OCI-M2 (cell line): ENCODE data around the gene TTN.

Source experiments
- DNase-seq: peaks from one replicate; lab custom pipeline; 2025; ENCODE audit not compliant: unreplicated experiment; lab: John Stamatoyannopoulos, UW

Gene TTN

GRCh38 chr2:178819147-178819875 lies 12.1 kb upstream of the TTN start:
- DNase-seq, result no peak

DNA sequence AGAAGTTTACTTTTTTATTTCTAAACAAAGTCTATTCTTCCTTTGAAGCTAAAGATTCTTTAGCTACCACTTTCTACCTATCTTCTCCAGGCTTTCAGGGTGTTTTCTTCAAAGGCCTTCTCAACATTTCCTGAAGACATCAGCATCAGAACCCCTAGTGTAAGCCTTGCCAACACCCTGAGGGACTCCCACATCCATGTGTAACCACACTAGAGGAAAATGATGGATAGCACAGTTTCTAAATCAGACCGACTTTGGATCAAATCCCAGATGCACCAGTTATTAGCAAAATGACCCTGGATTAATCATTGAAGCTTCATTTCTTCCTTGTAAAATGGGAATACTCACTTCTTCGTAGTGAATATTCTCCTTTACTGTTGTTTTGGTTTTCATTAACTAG lies 4.7 kb upstream of the TTN start:
- DNase-seq, result no peak

DNA sequence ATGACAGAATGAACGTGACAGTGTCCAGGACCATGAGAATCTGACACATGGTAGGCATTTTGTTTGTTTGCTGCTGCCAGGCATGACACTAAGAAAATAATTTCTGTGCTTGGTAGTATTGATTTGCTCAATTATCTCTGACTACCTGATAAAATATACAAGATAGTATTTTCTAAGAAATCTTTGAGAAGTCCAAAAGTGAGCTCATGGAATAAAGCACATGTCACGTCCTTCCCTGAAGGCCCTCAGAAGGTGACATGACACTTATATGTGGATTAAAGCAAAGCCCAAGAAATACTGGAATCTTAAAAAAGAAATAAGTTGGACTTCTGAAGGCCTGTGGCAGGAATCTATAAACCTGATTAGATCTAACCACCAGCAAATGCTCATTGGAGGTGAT lies 3.8 kb upstream of the TTN start:
- no peak for DNase-seq

DNA sequence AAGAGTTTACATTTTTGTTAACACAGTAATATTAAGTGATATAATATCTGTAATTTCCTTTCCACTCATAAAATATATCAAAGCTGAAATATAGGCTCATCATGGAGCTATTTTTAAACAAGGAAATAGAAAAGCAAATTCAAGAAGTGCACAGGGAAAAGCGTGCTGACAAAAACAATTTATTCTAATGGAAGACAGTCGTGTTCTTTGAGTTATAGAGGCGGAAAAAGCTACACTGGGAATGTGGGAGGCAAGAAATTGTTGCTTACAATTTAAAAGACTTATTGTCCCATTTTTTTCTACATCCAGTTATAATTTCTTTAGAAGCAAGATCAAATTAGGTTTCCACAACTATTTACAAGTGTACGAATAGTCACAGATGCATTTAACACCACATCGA lies 3.2 kb upstream of the TTN start:
- no peak for DNase-seq

- no peak for DNase-seq
Measured at GRCh38 chr2:178806543-178806942, 680 bp downstream of the TTN start.

GRCh38 chr2:178805457-178805856 lies 1.8 kb downstream of the TTN start:
- no peak for DNase-seq

- DNase-seq, result no peak
Measured at GRCh38 chr2:178804791-178805190, 2.4 kb downstream of the TTN start.

DNA sequence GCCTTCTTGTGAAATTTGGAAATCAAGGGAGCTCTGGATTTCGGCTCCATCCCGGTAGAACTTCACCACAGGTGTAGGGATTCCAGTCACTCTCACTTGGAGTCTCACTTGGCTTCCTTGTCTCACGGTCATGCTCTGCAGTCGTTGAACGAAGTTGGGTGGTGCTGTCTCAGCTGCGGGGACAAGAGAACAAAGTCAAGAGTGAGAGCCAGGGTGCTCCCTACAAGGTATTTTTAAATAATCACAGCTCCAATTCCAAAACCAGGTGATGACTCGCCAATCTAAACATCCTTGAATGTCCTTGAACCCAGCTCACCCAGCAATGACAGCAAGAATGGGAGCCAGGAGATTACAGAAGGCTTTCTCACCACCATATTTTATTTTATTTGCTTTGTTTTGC lies 6.7 kb downstream of the TTN start:
- DNase-seq, result no peak

DNA sequence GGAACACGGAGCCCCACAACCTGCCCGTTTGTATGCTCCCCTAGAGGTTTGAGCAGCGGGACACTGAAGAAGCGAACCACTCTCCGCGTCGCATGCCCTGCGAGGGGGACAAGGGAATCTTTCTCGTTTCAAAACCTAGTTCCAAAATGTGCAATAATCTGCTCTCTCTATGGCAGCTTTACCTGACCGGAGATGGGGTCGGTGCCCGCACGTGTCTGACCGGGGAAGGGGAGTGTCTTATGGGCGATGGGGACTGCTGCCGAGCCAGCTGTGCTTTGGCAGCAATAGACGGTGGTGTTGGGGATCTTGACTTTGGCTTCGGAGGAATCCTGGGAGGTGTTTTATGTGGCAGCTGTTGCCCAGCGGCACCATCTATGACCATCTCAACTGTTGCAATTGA lies 7.9 kb downstream of the TTN start:
- DNase-seq, result no peak

DNA sequence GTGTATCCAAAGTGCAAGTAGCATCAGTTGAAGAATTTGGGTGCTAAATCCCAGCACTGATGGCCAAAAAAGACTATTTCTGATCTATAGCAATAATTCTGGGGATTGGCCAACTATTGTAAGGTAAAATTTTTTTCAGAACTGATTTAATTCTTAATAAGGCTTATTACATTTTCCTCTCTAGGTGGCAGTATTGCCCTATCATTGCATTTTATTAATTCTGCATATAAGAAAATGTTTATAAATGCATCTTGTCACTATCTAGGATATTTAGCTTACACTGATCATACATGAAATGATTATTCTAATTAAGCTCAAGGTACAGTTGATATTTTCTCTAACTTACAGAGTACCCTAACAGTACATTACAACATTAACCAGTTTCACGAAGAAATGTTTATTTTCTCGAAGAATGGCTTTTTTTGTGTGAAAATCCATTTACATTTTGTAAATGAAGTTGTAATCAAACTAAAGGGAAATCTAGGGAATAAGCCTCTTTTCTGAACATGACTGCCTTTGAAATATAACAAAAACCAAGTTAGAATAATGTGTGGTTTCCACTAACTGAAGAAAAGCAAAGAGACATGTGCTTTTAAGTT lies 11.0 kb downstream of the TTN start:
- DNase-seq, result no peak

- no peak for DNase-seq
Measured at GRCh38 chr2:178787934-178788333, 19.3 kb downstream of the TTN start.

DNA sequence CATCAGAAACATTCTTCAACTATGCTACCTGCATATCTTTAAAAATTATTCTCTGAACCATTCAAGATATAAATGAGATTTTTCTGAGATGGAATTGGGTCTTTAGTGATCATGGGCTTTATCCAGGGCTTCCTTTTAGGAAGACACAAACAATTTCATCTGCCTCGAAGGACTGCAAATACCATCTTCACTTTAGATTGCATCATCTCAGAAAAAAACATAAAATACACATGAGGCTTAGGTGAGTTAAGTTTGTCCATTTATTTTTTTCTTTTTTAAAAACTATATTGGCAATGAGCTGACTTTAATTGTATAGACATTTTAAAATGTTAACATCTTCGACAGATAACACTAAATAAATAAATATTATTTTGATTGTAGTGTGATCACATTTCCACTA lies 20.1 kb downstream of the TTN start:
- no peak for DNase-seq

GRCh38 chr2:178783889-178784288 lies 23.3 kb downstream of the TTN start:
- DNase-seq, result no peak

GRCh38 chr2:178782236-178782635 lies 25.0 kb downstream of the TTN start:
- no peak for DNase-seq

GRCh38 chr2:178777577-178777976 lies 29.6 kb downstream of the TTN start:
- DNase-seq, result no peak

GRCh38 chr2:178776751-178777150 lies 30.5 kb downstream of the TTN start:
- no peak for DNase-seq

GRCh38 chr2:178775975-178776374 lies 31.2 kb downstream of the TTN start:
- DNase-seq, result no peak

GRCh38 chr2:178770518-178770917 lies 36.7 kb downstream of the TTN start:
- DNase-seq, result no peak

- no peak for DNase-seq
Measured at GRCh38 chr2:178767094-178768060, 39.8 kb downstream of the TTN start.

DNA sequence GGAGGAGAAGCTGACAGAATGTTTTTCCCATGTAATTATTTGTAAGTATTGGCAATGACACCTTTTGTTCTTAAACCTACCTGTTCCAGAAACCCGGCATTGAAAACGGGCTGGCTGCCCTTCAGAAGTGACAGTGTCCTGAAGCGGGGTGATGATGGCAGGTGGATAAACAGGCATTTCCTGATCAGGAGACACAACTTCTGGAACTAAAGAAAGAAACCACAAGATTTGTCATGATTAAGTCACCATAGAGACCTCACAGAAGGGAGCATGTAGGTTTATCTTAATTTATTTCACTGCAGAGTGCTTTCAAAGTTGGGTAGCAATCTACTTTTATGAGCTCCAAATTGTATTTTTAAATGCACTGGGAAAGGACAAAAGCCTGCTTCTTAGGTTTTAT lies 43.1 kb downstream of the TTN start:
- no peak for DNase-seq

DNA sequence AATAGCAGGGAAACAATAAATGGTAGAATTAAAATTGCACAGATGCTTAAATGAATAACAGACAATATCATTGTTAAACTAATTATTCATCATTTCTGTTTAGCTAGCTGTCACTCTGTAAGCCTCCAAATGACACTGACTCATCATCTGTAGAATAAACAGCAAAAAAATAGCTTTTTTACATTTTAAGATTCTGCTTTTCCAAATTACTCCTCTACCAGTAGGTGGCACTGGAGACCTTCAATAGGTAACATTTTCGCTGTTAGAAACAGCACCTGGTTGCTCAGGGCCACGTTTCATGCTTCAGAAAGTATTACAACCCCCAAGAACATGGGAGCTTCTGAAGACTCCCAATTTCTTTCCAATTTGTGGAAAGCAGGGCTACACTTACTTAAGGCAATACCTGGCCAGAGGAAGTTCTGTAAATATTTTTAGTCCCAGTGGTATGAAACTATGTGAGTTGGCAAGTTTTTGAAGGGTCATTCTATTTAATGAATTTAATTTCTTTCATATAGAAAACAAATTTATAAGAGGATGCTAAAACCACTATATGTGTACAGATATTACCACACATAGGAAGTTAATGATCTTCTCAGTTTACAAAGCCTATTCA lies 45.4 kb downstream of the TTN start:
- no peak for DNase-seq
